Epithelial cell of umbilical artery (primary cell): ENCODE data around the gene SENP1. TPM values are rescaled to one million over a fixed set of nuclear protein-coding genes. Genes with fewer than 3 reads are reported as not detected.

Source experiments
- total RNA-seq: library from RNA; depleted of rRNA; stranded (reverse); fragments of >200 nt; gene quantifications from 2 replicates; pipeline ENCODE4 v1.2.3, GENCODE V29; 2014

The SENP1 gene
- 14.3 and 14.9 TPM in 2 replicates for total RNA-seq

DNA sequence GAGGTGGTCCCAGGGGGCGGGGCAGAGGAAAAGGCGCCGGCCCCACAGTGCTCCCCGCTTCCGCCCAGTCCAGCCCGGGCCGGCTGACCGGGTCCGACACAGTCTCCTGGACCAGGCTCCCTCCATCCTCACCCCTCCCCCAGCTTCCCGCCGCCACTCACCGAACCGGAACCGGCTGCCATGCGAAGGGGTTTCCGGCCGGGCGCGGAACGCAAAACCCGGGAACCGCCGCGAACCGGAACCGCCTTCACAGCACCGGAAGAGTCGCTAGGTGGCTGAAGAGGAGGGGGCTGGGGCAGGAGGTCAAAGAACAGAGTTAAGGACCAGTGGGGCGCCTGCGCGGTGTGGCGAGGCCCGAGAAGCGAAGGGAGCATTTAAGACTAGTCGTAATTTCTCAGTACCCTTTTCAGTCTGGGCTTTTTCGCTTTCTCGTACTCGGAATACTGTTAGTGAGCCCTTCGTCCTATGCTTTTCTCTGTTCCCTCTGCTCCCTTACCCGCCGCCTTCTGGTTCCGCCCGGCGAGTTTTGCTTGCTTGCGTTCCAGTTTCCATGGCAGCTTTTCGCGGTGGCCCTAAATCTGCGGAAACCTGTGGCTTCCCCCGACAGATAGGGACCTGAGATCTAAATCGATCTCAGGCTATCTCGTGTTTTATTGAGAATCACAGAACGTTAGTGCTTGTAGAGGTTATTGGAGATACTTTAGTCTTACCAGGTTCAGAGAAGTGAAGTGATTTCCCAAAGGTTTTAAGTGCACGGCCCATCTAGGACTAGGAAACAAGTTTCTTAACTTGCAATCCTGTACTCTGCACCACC, at the start of gene SENP1:
SENP1 (minus strand) TSS at position 213 of the 814 bp plus-strand sequence. CDS start 4,607 bp downstream, outside the sequence.

DNA sequence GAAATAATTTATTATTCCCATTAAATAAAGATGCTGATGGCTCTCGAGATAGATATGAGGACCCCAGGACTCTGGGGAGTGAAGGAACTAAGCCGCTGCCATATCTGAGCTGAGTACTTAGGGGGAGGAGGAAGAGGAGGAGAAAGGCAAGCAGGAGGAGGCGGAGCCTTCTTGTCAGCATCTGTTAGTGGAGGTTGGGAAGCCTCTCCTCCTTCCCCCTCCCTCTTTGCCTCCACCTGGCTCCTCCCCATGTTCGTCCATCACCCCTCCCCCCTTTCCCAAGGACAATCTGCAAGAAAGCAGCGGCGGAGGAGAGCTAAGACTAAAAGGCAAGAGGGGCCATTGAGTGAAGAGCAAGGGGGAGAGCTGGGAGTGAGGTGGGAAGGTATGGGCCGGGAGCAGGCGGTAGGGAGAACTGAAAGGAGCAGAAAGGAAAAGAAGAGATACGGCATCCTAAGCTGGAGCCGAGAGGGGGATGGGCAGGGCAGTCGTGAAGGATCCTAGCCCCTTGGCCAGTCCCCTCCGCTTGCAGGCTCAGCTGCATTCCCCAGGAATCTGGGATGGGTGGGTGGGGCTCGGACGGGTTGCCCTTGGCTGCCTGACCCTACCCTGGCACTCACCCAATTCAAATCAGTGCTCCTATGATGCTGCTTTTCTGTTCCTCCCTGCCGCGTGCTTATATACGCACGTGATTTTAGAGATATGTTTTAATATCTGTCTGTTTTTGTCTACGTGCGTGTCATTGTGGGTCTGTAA, 13.4 kb upstream of the SENP1 start, which contains the start of gene PFKM:
PFKM (plus strand) TSS at position 287 of the 756 bp plus-strand sequence. CDS start 3,411 bp downstream, outside the sequence.

DNA sequence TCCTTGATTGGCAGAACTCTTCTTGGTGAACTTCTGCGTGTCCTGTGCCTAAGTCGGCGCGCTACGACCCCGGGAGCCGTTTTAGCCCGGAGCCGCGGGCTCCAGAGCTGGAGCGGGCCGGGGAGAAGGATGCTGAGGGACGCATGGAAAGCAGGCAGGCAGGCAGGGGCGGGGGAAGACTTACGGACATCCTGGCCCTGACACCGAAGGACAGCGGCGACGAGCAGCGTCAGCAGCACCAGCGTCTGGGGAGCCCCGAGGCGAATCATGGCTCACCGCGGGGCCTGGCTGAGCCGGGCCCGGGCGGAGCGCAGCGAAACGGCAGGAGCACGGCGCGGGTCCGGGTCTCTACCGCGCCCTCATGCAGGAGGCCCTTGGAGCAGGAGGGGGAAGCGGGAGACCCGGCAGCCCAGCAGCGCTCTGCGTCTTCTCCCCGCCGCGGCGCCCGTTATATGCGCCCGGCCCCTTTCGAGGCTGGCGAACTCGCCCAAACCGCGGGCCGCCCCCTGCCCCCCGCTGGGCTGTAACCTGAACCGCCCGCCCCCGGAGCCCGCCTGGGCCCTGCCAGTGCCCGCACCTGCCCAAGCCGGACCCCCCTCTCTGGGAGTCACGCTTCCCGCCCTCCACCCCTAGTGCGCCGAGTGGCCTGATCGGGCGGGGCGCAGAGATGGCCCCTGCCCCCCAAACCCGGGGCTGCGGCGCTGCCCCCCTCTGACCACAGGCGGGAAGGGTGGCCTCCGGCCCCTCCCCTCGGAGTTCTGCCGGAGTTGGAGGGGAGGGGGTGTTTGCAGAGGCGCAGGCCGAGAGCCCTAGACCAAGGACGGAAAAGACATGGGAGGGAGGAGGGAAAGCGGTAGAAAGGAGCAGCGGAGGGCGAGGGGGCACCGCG, 101.6 kb downstream of the SENP1 start, which contains the start of gene COL2A1:
COL2A1 (minus strand) TSS at position 424 of the 889 bp plus-strand sequence; CDS start at position 269, 155 bp downstream.

Other genes with a start within 250 kb of the SENP1 start
- under 0.01 and 0.30 TPM in 2 replicates for gene VDR, start 201.1 kb downstream of the SENP1 start, total RNA-seq
- 94.5 and 164 TPM in 2 replicates for gene TMEM106C, start 142.5 kb downstream of the SENP1 start, total RNA-seq
- not detected in 2 replicates for gene COL2A1, start 101.6 kb downstream of the SENP1 start, total RNA-seq
- gene PFKM, start 13.3 kb upstream of the SENP1 start, total RNA-seq, result 78.0 and 98.5 TPM in 2 replicates
- 11.4 and 15.5 TPM in 2 replicates for gene ASB8, start 51.4 kb upstream of the SENP1 start, total RNA-seq
- under 0.01 and 0.76 TPM in 2 replicates for gene CCDC184, start 77.6 kb upstream of the SENP1 start, total RNA-seq
- gene OR10AD1, start 97.2 kb upstream of the SENP1 start, total RNA-seq, result under 0.01 TPM in 1 of 2 replicates, not detected in the other
- 4.2 and 22.8 TPM in 2 replicates for gene ZNF641, start 244.8 kb upstream of the SENP1 start, total RNA-seq